GM12801 (cell line): ENCODE data around the gene MX2.

Experiments
- TF ChIP-seq, protein P1 (sequence below): IDR thresholded peaks from one replicate; pipeline ENCODE4 v1.5.1; 2011; ENCODE audit warnings: control low read depth; ENCODE audit not compliant: insufficient read length; ENCODE audit errors: extremely low read depth

Gene MX2

DNA sequence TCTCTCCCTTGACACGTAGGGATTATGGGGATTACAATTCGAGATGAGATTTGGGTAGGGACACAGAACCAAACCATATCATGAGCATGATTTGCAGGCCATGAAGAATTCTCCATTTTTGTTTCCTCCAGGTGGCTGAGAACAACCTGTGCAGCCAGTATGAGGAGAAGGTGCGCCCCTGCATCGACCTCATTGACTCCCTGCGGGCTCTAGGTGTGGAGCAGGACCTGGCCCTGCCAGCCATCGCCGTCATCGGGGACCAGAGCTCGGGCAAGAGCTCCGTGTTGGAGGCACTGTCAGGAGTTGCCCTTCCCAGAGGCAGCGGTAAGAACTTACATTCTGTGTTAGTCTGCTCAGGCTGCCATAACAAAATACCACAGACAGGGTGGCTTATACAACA, 73.9 kb downstream of the MX2 start:
- TF ChIP-seq, protein P1, sequence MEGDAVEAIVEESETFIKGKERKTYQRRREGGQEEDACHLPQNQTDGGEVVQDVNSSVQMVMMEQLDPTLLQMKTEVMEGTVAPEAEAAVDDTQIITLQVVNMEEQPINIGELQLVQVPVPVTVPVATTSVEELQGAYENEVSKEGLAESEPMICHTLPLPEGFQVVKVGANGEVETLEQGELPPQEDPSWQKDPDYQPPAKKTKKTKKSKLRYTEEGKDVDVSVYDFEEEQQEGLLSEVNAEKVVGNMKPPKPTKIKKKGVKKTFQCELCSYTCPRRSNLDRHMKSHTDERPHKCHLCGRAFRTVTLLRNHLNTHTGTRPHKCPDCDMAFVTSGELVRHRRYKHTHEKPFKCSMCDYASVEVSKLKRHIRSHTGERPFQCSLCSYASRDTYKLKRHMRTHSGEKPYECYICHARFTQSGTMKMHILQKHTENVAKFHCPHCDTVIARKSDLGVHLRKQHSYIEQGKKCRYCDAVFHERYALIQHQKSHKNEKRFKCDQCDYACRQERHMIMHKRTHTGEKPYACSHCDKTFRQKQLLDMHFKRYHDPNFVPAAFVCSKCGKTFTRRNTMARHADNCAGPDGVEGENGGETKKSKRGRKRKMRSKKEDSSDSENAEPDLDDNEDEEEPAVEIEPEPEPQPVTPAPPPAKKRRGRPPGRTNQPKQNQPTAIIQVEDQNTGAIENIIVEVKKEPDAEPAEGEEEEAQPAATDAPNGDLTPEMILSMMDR, result no peak

DNA sequence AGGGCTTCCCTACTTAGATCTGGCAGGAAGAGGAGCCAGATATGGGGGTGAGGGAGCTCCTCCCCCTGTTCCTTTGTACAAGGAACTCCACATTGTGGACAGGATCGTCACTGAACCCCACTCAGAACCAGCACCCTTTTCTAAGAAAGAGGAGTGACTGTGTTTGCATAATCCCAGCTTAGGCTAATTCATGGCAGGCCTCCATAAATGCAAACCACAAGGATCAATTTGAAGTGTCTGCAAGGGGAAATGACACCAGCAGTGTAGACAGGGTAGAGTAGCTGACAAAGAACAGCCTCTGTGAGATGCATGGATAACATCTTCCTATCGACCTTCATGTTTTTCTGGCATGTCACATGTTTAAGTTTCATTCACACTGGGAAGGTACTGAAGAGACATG, 75.9 kb downstream of the MX2 start:
- TF ChIP-seq, protein P1, result no peak

DNA sequence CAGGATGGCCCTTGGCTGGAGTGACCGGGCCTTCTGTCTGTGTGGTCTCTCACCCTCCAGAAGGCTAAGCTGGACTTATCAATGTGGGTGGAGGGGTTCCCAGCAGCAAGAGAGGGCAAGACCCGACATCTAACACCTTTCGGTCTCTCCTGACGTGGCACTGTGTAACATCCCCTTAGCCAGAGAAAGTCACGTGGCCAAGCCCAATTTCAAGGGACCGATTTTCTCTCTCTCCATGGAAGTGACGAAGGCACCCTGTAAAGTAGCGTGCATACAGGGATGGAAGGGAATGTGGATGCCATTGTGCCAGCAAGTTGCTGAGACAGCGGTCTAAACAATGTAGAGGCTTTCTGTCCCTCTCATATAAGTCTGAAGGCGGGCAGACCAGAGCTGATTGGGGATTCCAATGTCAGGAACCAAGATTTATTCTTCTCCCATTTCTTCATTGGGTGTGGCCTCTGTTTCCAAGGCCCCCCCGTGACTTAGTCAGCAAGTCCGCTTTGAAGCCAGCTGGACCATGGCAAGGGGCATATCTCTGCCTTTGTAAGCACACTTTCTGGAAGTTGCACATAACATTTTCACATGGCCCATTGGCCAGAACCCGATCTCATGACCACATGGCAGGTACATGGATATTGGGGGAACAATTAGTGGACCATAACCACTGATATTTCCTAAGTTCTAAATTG, 76.7 kb downstream of the MX2 start:
- TF ChIP-seq, protein P1, result no peak

DNA sequence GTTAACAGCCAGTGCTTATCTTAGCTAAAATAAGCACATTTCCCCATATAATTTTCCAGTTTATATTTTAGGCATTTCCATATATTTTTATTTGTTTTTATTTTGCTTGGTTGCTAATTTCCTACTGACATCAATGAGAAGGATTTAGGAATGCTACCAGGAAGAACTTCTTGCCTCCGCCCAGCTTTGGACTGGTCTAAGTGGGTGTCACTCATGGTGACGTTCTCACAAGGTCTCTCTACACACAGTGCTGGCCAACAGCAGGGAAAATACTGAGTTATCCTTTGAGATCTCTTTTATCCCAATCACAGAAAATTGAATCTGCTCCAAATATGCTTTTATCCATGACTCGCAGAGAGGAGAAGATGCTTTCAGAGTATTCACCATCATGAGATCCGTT, 77.4 kb downstream of the MX2 start:
- TF ChIP-seq, protein P1, result no peak

DNA sequence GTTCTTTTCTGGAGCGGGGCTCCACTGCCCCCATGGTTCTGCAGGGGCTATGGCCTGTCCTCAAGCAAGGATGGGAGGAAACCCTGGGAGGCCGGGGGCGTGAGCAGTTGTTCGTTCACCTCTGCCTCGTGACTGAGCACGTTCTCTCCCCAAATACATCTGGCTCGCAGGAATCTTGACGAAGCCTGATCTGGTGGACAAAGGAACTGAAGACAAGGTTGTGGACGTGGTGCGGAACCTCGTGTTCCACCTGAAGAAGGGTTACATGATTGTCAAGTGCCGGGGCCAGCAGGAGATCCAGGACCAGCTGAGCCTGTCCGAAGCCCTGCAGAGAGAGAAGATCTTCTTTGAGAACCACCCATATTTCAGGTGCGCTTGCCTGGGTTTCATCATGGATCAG, 79.7 kb downstream of the MX2 start:
- TF ChIP-seq, protein P1, result no peak

DNA sequence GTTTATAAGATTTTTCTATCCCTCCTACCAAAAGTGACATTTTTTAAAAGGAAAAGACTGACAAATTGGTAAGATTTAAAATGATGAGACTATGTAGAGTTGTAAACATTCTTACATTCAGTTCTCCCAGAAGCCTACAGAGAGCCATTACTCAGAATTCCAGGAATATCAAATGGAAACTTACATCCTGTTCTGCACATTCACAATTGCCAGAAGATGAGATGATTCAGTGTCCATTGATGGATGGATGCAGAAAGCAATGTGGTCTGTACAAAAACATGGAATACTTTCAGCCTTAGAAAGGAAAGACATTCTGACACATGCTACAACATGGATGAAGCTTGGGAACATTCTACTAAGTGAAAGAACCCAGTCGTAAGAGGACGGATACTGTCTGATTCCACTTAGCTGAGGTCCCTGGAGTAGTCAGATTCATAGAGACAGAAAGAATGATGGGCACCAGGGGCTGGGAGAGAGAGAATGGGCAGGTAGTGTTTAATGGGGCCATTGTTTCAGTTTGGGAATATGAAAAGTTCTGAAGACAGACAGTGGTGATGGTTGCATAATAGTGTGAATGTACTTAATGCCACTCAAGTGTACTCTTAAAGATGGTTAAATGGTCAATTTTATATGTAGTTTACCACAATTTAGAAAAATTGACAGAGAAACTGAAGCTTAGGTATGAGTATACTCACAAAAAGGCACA, 80.8 kb downstream of the MX2 start:
- TF ChIP-seq, protein P1, result no peak

DNA sequence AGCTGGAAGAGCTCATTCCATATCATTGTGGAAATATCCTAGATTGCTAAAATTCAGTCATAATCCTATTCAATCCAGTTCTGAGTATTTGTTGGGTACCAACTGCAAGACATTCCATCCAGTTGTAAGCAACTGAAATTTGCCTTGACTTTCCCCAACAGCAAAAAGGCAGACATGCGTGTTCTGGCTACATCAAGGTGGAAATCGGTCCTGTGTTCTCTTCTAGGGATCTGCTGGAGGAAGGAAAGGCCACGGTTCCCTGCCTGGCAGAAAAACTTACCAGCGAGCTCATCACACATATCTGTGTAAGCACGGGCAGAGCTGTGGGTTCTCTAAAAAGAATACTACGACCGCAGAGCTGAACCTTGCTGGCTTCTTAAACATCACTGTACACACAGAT, 81.7 kb downstream of the MX2 start:
- TF ChIP-seq, protein P1, result no peak
